Peyer's patch (tissue), 4 donors: ENCODE data around the gene CABYR. TPM values are rescaled to one million over a fixed set of nuclear protein-coding genes. Genes with fewer than 3 reads are reported as not detected.

ENCODE experiments used
- DNase-seq, 3 donors: peaks; one replicate each; pipeline ENCODE4 v3.0.0-alpha.2; 2017 to 2019
- H3K27ac ChIP-seq, 4 donors: fragments of 200-600 bp; sonication (generic); one replicate each; pipeline ENCODE4 v1.5.1; 2016 to 2019
- H3K27me3 ChIP-seq, 2 donors: fragments of 200-600 bp; sonication (generic); one replicate each; pipeline ENCODE4 v1.5.1; 2019
- H3K36me3 ChIP-seq, 3 donors: fragments of 200-600 bp; sonication (generic); one replicate each; pipeline ENCODE4 v1.5.1; 2016 to 2019
- H3K4me1 ChIP-seq, 4 donors: fragments of 200-600 bp; sonication (generic); one replicate each; pipeline ENCODE4 v1.5.1; 2016 to 2019
- H3K4me3 ChIP-seq, 4 donors: fragments of 200-600 bp; sonication (generic); 1 replicate in 3 of 4; 2 replicates in 1 of 4; pipeline ENCODE4 v1.5.1; 2016 to 2019; ENCODE audit warnings: mild to moderate bottlenecking in 1 of 4
- H3K9me3 ChIP-seq, 4 donors: fragments of 200-600 bp; sonication (generic); one replicate each; pipeline ENCODE4 v1.5.1; 2016 to 2019; ENCODE audit warnings: mild to moderate bottlenecking in 1 of 4
- POLR2A ChIP-seq, 2 donors: fragments of 450-650 bp; IDR thresholded peaks; one replicate each; pipeline ENCODE4 v1.5.1; 2017; ENCODE audit warnings: antibody characterized with exemption in 2 of 2, mild to moderate bottlenecking in 2 of 2, moderate library complexity in 2 of 2
- total RNA-seq, 4 donors: library from RNA; depleted of rRNA; stranded (reverse); fragments of >200 nt; gene quantifications; one replicate each; pipeline ENCODE4 v1.1.0, GENCODE V29; 2016
- TF ChIP-seq, protein P1 (sequence below), 6 experiments: fragments of 450-650 bp in 4 of 6; fragments of 200-600 bp in 2 of 6; sonication (generic) in 1 of 6; IDR thresholded peaks; one replicate each; pipeline ENCODE4 v1.5.1; 2017 to 2019; ENCODE audit warnings: antibody characterized with exemption in 6 of 6, mild to moderate bottlenecking in 3 of 6, moderate library complexity in 1 of 6

The CABYR gene
- total RNA-seq, 4 donors from 2014 or later, result 0.67 TPM; not detected in 3

DNA sequence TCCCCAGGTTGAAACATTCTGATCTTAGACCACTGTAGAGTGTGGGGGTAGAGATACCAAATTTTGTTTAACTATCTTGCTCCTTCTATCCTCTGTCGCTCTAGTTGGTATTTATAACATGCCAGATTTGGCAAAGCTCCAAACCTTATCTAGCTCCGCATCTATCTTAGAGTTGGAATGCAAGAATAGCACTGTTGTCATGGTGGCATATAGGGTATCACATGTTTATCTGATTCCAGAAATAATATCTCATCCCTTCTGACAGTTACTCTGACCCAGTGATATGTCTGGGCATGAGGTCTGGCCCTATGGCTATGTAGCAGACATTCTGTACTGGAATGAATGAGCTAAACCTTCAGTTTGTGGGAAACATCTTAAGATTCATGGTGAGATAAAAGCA, 51.7 kb downstream of the CABYR start:
- no peaks in the 10 kb centered on the region for H3K27me3 ChIP-seq
- TF ChIP-seq POLR2A (IDR thresholded peaks at IDR 0.05), result no peak
- TF ChIP-seq, protein P1, sequence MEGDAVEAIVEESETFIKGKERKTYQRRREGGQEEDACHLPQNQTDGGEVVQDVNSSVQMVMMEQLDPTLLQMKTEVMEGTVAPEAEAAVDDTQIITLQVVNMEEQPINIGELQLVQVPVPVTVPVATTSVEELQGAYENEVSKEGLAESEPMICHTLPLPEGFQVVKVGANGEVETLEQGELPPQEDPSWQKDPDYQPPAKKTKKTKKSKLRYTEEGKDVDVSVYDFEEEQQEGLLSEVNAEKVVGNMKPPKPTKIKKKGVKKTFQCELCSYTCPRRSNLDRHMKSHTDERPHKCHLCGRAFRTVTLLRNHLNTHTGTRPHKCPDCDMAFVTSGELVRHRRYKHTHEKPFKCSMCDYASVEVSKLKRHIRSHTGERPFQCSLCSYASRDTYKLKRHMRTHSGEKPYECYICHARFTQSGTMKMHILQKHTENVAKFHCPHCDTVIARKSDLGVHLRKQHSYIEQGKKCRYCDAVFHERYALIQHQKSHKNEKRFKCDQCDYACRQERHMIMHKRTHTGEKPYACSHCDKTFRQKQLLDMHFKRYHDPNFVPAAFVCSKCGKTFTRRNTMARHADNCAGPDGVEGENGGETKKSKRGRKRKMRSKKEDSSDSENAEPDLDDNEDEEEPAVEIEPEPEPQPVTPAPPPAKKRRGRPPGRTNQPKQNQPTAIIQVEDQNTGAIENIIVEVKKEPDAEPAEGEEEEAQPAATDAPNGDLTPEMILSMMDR (IDR thresholded peaks at IDR 0.05), result no peak
- no peak overlapping the region for H3K27ac ChIP-seq
- no peaks in the 10 kb centered on the region for H3K4me1 ChIP-seq
- no peak for DNase-seq
- H3K9me3 ChIP-seq, result no peaks in the 10 kb centered on the region
- no peaks in the 10 kb centered on the region for H3K36me3 ChIP-seq
- no peak overlapping the region for H3K4me3 ChIP-seq

DNA sequence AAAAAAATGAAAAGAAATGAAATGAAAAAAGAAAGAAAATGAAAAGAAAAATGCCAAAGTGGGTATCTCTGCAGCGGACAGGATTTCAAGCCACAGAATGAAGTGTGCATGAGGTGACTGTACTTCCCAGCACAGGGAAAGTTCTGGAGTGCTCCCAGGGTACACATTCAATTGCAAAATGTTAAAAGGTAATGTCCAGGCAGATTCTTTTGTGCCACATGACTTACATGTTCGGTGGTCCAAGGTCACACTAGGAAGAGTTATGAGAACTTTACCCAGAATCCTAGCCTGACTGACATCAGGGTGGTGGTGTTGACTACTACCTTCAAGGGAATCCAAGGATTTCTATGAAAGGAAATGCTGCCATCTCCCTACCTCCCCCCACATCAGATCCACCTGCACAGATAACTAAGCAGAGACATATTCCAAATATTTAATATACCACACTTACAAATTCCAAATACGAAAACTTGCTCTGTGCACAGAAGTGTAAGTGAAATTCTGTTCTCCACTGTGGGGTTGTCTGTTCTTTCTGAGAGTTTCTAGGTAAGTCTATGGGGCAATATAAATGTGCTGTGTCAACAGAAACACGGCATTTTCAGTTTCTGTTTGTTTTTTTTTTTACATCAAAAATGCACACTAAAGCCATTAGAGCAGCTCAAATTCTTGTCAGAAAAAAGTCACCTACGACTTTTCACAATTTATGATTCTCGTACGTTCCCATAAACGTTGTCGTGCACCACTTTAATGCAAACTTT, 56.6 kb downstream of the CABYR start:
- no peak for TF ChIP-seq POLR2A (IDR thresholded peaks at IDR 0.05)
- TF ChIP-seq, protein P1 (IDR thresholded peaks at IDR 0.05), result no peak

DNA sequence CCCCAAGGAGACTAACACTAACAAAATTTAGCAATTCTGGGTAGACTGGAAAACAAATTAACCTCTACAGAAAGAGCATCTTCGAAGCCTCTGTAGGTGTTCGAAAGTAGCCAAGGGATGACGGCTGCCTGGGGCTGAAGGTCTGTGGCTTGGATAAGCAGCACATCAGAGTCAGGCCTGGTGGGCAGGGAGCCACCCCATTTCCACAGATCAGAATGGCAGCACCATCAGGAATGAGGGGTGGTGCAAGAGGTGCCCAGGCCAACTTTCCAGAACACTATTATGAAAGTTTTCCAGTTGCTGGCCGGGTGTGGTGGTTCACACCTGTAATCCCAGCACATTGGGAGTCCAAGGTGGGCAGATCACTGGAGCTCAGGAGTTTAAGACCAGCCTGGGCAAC, 57.9 kb downstream of the CABYR start:
- Histone ChIP-seq H3K27me3 (no peaks in the 10 kb centered on the region), H3K36me3 (no peaks in the 10 kb centered on the region), H3K9me3 (no peaks in the 10 kb centered on the region), H3K4me3 (no peak overlapping the region), H3K27ac (no peak overlapping the region), H3K4me1 (no peaks in the 10 kb centered on the region)
- TF ChIP-seq, protein P1 (IDR thresholded peaks at IDR 0.05), result no peak
- TF ChIP-seq POLR2A (IDR thresholded peaks at IDR 0.05), result no peak
- DNase-seq, result no peak

More for the DNA sequence above, 56.6 kb downstream of the CABYR start:
- Histone ChIP-seq H3K27me3 (no peaks in the 10 kb centered on the region), H3K36me3 (no peaks in the 10 kb centered on the region), H3K4me1 (no peaks in the 10 kb centered on the region), H3K9me3 (no peaks in the 10 kb centered on the region), H3K27ac (no peak overlapping the region), H3K4me3 (no peak overlapping the region)
- DNase-seq, result no peak

DNA sequence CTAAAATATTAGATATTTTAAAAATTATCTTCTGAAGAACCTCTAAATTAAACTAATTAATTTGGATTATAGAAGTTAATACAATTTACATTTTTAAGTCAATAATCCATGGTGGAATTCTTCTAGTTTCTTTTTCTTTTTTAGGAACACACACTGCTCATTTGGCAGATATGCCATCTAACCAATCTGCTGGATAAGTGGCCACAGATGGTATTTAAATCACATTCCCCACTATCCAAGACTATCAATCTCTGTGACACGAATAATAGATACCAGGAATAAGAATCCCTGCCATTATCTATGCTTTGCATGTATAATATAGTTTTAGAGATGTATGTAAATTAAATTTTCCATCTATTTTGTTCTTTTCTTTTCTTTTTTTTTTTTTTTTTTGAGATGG, 58.5 kb downstream of the CABYR start:
- no peak overlapping the region for H3K27ac ChIP-seq
- no peak for DNase-seq
- no peak for TF ChIP-seq POLR2A (IDR thresholded peaks at IDR 0.05)
- TF ChIP-seq, protein P1 (IDR thresholded peaks at IDR 0.05), result no peak
- H3K4me1 ChIP-seq, result no peaks in the 10 kb centered on the region
- no peaks in the 10 kb centered on the region for H3K36me3 ChIP-seq
- H3K9me3 ChIP-seq, result no peaks in the 10 kb centered on the region
- no peaks in the 10 kb centered on the region for H3K27me3 ChIP-seq
- no peak overlapping the region for H3K4me3 ChIP-seq

DNA sequence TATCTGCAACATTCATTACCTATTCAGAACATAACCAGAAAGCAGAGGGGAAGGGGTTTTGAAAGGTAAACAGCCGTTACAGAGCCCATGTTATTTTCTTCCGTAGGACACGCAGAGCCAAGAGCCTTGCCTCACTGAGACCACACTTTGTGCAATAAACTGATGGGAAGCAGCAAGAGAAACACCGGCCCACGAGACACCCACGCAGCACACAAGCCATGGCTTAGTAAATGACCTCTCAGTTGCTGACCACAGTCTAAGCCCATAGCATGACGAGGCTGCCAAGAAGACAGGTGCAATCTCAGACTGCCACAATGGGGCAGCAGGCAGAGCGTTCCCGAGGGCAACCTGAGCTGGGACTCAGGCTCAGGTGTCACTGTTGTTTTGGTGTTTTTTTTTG, 59.6 kb downstream of the CABYR start:
- no peak for TF ChIP-seq POLR2A (IDR thresholded peaks at IDR 0.05)
- TF ChIP-seq, protein P1 (IDR thresholded peaks at IDR 0.05), result no peak

More for the DNA sequence above, 59.6 kb downstream of the CABYR start:
- Histone ChIP-seq H3K36me3 (no peaks in the 10 kb centered on the region), H3K27ac (no peak overlapping the region), H3K4me1 (no peaks in the 10 kb centered on the region), H3K27me3 (no peaks in the 10 kb centered on the region), H3K4me3 (no peak overlapping the region), H3K9me3 (no peaks in the 10 kb centered on the region)
- no peak for DNase-seq
